Measurements from ENCODE around the gene RFX3. TPM values are rescaled to one million over a fixed set of nuclear protein-coding genes. Genes with fewer than 3 reads are reported as not detected.

The RFX3 gene
- total RNA-seq, 4 donors from 2014 or later = 10.9 to 20.8 (median 13.7) TPM

DNA sequence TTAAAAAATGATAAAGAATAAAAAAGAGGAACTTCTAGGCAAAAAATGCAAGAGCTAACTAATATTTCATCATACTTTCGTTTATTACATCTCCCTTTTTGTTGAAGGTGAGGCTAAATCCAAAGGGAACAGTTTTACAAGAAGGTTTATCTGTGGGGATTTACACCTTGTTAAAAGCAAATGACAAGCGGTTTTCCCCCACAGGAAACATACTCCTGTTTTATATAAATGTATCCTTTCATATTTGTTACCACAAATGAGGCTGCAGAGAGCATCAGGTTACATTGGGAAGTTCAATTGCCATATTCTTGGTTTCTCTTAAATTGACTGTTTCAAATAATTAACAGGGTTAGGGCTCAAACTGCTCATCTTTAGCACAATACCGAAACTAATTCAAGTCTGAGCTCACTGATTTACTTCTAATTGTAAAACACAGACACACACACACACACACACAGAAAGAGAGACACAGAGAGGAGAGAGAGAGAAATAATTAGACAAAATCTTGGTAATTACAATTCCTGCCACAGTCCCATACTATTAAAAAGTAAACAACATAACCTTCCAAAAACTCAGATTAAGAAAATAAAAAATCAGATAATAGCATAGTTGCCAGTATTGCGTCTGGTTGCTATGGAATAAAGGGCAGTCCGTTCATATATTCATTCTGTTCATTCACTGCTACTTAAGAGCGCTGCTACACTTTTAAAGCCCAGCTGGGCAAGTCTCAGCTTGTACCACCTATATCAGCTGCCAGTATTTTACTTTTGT is 17.1 kb downstream of the RFX3 start:
- no peak for DNase-seq (ENCODE audit: low spot score in 2 of 2)
- H3K4me3 ChIP-seq = peak overlapping the region in 1 of 4 donors; percentile 9
- peak overlapping the region in 2 of 4 donors; percentile 23 to 58 for H3K27ac ChIP-seq
- TF ChIP-seq, protein P1, sequence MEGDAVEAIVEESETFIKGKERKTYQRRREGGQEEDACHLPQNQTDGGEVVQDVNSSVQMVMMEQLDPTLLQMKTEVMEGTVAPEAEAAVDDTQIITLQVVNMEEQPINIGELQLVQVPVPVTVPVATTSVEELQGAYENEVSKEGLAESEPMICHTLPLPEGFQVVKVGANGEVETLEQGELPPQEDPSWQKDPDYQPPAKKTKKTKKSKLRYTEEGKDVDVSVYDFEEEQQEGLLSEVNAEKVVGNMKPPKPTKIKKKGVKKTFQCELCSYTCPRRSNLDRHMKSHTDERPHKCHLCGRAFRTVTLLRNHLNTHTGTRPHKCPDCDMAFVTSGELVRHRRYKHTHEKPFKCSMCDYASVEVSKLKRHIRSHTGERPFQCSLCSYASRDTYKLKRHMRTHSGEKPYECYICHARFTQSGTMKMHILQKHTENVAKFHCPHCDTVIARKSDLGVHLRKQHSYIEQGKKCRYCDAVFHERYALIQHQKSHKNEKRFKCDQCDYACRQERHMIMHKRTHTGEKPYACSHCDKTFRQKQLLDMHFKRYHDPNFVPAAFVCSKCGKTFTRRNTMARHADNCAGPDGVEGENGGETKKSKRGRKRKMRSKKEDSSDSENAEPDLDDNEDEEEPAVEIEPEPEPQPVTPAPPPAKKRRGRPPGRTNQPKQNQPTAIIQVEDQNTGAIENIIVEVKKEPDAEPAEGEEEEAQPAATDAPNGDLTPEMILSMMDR (IDR thresholded peaks at IDR 0.05) = no peak
- TF ChIP-seq POLR2A (IDR thresholded peaks at IDR 0.05) (no peak), EP300 (IDR thresholded peaks at IDR 0.05) (no peak)
- no peaks in the 10 kb centered on the region for H3K9me3 ChIP-seq
- WGBS, 2 donors = 67 to 69% methylated on average over 6 of the region's 6 CpGs
- H3K36me3 ChIP-seq = no peaks in the 10 kb centered on the region
- H3K4me1 ChIP-seq = peaks cover 0 to 26% (median 0%) of the 10 kb centered on the region in 4 donors
- no peaks in the 10 kb centered on the region for H3K27me3 ChIP-seq

DNA sequence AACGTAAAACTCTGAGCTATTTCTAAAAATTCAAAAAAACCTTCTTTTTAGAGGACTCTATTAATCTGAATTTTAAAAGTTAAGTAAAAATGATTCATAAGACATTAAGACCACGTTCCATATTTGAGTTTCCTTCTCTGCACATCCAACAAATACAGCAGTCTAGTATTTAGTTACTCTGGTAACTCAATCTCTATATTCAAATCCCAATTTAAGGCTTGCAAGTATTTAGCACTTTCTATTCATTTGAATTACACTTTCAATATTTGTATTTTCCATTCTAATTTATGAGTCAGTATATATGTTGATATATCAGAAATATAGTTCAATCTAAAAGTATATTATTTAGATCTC is 17.7 kb downstream of the RFX3 start:
- no peaks in the 10 kb centered on the region for H3K27me3 ChIP-seq
- H3K27ac ChIP-seq = peak overlapping the region in 2 of 4 donors; percentile 5 to 58
- DNase-seq (ENCODE audit: low spot score in 2 of 2) = no peak
- no peak for TF ChIP-seq EP300 (IDR thresholded peaks at IDR 0.05)
- TF ChIP-seq, protein P1 (IDR thresholded peaks at IDR 0.05) = no peak
- no peak for TF ChIP-seq POLR2A (IDR thresholded peaks at IDR 0.05)
- H3K4me1 ChIP-seq = peaks cover 0 to 26% (median 0%) of the 10 kb centered on the region in 4 donors
- H3K4me3 ChIP-seq = peak overlapping the region in 1 of 4 donors; percentile 9
- H3K9me3 ChIP-seq = no peaks in the 10 kb centered on the region
- 65 to 68% methylated on average over 2 of the region's 2 CpGs for WGBS, 2 donors
- H3K36me3 ChIP-seq = no peaks in the 10 kb centered on the region

DNA sequence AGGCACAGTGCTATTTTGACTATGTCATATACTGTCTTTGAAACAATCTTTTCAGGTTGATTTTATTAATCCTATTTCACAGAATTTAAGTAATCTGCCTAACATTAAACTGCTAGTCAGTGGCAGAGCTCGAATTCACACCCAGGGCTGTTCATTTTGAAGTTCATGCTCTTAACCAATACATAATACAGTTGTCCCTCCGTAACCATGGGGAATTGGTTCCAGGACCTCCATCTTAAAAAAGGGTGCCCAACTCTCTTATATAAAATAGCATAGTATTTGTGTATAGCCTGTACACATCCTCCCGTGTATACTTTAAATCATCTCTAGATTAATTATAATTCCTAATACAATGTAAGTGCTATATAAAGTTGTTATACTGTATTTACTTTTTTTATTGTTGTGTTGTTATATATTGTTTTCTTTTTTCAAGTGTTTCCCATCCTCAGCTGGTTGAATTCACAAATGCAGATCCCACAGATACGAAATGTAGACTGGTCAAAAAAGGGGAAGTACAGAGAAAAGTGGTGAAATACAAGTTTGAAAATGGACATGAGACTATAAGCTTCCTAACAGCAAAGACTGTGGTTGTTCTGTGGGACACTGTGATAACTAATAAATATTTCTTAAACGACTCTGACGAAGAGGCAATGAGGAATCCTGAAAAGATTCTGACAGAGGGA is 18.3 kb downstream of the RFX3 start:
- Histone ChIP-seq H3K4me3 (peak overlapping the region in 1 of 4 donors; percentile 9), H3K9me3 (no peaks in the 10 kb centered on the region), H3K27ac (peak overlapping the region in 2 of 4 donors; percentile 29 to 58), H3K4me1 (peaks cover 0 to 26% (median 0%) of the 10 kb centered on the region in 4 donors), H3K27me3 (no peaks in the 10 kb centered on the region), H3K36me3 (no peaks in the 10 kb centered on the region)
- TF ChIP-seq, protein P1 (IDR thresholded peaks at IDR 0.05) = no peak
- TF ChIP-seq POLR2A (IDR thresholded peaks at IDR 0.05) (no peak), EP300 (IDR thresholded peaks at IDR 0.05) (no peak)
- DNase-seq (ENCODE audit: low spot score in 2 of 2) = no peak
- WGBS, 2 donors = 79 to 83% methylated on average over 6 of the region's 6 CpGs

DNA sequence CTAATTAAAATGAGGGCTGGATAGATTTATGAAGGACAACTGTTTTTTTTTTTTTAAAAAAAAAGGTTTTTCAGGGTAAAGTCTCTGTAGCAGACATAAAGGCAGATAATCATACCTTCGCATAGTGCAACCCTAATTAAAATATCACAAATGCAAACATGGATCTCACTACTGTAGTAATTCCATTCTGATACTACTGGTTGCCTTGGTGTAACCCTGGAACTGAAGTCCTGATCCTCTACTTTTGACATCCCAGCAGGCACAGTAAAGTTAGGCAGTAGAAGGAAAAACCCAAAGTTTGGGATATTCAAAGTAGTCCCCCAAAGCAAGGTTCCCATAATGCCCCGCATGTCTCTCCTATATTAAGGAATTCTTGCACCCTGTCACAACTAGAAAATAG is 19.6 kb downstream of the RFX3 start:
- Histone ChIP-seq H3K9me3 (no peaks in the 10 kb centered on the region), H3K4me3 (no peak overlapping the region), H3K36me3 (no peaks in the 10 kb centered on the region), H3K27ac (no peak overlapping the region), H3K27me3 (no peaks in the 10 kb centered on the region), H3K4me1 (peaks cover 0 to 26% (median 0%) of the 10 kb centered on the region in 4 donors)
- DNase-seq (ENCODE audit: low spot score in 2 of 2) = no peak
- TF ChIP-seq POLR2A (IDR thresholded peaks at IDR 0.05) (no peak), EP300 (IDR thresholded peaks at IDR 0.05) (no peak)
- TF ChIP-seq, protein P1 (IDR thresholded peaks at IDR 0.05) = no peak
- WGBS, 2 donors = 95 to 97% methylated on average over 2 of the region's 2 CpGs
